ENCODE data around the gene SLC31A1.
"Not testable (repeated sequence)": the region's sequence is repeated elsewhere in the genome, so short reads cannot be mapped to it uniquely, and the experiment has no call there.

SLC31A1 gene

GRCh38 chr9:113221800-113222481, 597 bp downstream of the SLC31A1 start:
- DNase-seq: no peak

DNA sequence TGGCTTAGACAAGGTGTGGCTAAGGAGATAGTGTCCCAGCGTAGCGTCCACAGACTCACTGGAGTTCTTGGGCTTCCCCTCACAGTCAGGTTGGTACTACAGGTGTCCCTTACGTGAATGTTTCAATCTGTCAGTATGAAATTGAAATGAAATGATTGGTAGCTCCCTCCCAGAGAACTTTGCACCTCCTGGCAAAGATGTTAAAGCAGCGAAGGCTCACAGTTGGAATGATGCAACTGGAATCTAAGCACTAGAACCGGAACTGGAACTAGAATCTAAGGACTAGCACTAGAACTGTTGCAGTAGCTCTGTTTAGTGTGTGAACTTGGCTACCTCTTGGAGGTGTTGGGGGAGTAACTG, 1.1 kb downstream of the SLC31A1 start:
- DNase-seq: no peak

DNA sequence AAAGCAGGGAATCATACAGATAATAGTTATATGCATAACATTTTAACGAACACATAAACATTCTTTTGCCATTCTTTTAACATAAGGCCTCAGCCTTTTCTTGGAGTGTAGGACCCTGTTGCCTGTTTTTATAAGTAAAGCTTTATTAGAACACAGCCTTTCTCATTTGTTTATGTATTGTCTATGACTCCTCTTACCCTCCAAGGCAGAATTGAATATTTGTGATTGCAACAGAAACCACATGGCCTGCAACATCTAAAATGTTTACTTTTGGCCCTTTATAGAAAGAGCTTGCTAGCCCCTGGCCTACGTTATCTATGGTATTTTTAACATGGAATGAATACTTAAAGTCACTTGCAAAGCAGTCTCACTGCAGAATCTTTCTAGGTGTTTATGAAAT, 2.6 kb downstream of the SLC31A1 start:
- DNase-seq: no peak

DNA sequence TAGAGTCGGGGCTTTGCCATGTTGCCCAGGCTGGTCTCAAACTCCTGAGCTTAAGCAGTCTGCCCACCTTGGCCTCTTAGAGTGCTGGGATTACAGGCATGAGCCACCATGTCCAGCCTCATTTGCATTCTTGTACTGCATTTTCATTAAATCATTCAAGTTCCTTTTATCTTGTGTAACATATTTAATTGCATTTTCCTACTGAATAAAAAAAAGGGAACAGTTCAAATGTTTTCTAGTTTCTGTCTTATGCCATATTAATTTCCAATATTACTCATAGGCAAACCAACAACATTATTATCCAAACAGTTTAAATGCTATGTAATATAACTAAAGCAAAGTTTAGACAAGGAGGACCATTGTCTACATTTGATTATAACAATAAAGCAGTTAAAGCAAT, 6.1 kb downstream of the SLC31A1 start:
- DNase-seq: no peak

GRCh38 chr9:113228130-113228665, 6.9 kb downstream of the SLC31A1 start:
- DNase-seq: no peak

DNA sequence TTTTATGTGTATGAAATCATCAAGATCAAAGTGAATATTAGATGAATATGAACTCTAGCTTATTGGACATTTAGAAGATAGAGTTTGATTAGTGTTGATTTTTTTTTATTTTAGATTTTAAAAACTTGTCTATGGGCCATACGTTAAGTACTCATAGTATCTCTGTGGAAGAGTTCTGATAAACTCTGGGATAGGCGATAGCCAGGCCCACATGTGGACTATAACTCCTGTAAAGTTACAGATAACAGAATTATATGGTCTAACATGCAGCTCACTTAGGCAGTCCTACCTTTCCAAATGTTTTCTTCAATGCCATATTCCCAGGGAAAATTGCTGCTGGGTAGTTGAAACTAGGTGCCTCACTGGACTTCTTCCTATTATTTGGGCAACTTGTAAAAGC, 10.4 kb downstream of the SLC31A1 start:
- DNase-seq: no peak

GRCh38 chr9:113235701-113236255, 14.4 kb downstream of the SLC31A1 start:
- not testable (repeated sequence) for DNase-seq

GRCh38 chr9:113237026-113237425, 15.7 kb downstream of the SLC31A1 start:
- DNase-seq: no peak

DNA sequence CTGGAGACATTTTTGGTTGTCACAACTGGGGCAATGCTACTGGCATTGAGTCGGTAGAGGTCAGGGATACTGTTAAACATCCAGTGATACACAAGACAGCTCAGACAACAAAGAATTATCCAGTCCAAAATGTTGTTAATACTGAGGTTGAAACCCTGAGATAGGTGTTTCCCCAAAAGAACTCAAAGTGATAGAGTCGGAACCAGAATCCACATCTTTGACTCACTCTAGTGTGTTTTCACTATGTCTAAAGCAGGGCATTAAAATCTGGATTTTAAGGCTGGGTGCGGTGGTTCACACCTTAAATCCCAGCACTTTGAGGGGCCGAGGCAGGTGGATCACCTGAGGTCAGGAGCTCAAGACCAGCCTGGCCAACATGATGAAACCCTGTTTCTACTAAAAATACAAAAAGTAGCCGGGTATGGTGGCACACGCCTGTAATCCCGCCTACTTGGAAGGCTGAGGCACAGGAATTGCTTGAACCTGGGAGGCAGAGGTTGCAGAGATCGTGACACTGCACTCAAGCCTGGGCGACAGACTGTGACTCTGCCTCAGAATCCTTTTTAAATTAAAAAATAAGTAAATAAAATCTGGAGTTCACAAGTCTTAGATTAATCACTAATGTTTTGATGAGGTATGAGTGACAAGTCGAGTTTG, 17.0 kb downstream of the SLC31A1 start:
- DNase-seq: no peak

GRCh38 chr9:113238859-113239232, 17.5 kb downstream of the SLC31A1 start:
- no peak for DNase-seq

DNA sequence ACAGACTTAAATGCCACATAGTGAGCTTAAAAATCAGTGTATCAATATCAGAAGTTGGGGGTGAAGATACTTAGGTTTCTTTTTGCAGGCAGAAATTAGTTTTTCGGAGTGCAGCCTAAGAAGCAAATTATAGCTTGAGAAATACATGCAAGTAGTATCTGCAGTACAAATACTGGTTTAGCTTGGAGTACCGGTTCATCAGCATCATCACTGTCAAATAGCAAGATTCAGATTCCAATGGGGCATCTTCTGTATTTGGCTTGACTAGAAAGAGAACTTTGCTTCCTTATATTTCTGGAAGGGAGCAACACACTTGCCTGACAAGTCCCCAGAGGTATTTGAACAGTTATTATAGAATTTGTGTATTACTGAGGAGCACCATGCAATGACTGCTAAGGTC, 19.8 kb downstream of the SLC31A1 start:
- no peak for DNase-seq

- DNase-seq: no peak
These were observed 23.2 kb downstream of the SLC31A1 start for GRCh38 chr9:113244556-113244955.

- no peak for DNase-seq
These were observed 24.6 kb downstream of the SLC31A1 start for GRCh38 chr9:113245894-113246293.

- no peak for DNase-seq
These were observed 25.6 kb downstream of the SLC31A1 start for GRCh38 chr9:113246928-113247327.

DNA sequence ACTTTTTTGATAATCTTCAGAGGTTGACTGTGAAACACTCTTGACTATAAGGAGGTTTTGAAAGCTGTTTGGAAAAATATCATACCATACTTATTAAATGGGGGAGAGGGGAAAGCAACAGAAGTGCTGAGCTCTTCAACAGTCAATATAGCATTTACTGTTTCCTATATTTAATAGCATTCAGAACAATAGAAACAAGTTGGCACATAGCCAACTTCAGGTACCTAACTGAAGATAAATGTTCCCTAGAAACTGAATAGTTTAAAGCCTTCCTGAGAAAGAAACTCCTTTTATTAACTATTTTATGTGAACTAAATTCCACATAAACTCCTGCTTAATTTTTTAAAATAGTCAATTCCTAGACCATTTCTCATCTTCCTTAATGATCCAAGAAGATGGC, 26.3 kb downstream of the SLC31A1 start:
- DNase-seq: no peak

GRCh38 chr9:113249661-113250060, 28.3 kb downstream of the SLC31A1 start:
- not testable (repeated sequence) for DNase-seq

DNA sequence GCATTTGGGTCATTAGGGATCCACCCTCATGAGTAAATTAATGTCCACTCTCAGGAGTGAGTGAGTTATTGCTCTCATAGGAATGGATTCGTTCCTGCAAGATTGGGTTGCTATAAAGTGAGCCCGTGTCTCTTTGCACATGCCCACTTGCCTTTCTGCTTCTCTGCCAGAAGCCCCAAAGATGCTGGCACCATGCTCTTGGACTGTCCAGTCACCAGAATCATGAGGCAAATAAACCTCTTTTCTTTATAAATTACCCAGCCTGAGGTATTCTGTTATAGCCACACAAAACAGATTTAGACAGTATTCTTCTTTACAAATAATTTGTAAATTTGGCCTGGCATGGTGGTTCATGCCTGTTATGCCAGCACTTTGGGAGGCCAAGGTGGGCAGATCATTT, 29.5 kb downstream of the SLC31A1 start:
- no peak for DNase-seq

DNA sequence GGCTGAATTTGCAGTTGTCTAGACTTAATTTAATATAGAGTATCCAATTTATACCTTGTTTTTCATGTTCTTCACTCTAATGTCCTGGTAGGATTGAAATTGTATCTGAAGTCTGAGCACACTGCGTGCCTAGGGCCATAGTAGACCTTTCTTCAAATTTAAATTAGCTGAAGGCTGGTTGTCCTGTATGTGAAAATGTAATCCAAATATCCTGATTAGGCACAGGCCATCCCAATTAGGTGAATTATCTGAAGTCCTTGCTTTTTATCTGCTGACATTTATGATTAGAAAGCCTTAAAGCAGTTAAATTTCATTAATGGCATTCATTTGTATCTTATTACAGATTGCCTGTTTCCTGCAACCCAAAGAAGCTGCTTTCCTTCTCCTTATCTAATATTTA, 33.6 kb downstream of the SLC31A1 start:
- DNase-seq: no peak

GRCh38 chr9:113255438-113255837, 34.1 kb downstream of the SLC31A1 start:
- DNase-seq: no peak

DNA sequence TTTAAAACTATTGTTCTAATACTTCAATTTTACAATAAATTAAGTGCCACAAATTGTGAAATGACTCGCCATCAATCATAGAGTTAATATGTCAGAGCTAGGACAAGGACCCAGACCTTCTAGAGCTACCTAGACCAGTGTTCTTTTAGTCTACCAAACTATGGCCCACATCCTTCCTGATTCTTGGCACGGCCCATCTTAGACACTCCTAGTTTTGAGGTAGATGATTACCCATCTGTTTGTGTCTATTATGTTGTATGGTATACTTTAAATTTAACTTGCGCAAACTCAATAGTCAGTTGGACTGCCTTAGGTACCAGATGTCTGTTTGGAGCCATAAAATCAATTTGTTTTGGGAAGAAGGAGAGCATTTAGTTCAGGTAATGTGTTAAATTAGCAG, 36.5 kb downstream of the SLC31A1 start:
- DNase-seq: no peak

DNA sequence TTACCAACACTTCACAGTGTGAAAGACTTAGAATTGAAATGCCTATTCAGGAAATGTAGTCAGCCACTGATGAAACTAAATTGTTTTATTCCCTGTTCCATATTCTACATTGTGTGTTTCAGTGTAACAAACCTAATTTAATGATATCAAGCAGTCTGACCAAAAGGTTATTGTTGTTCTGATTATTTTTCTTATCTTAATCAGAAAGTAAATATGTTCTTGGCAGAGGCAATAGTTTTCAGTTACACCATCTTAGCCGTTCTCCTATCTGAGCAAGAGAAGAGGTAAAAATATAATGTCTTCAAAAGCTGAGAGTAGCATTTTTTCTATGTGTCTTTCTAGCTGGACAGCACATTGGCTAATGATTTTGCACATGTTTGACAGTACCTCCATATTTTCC, 36.9 kb downstream of the SLC31A1 start:
- DNase-seq: no peak

GRCh38 chr9:113261917-113262671, 40.8 kb downstream of the SLC31A1 start:
- no peak for DNase-seq

DNA sequence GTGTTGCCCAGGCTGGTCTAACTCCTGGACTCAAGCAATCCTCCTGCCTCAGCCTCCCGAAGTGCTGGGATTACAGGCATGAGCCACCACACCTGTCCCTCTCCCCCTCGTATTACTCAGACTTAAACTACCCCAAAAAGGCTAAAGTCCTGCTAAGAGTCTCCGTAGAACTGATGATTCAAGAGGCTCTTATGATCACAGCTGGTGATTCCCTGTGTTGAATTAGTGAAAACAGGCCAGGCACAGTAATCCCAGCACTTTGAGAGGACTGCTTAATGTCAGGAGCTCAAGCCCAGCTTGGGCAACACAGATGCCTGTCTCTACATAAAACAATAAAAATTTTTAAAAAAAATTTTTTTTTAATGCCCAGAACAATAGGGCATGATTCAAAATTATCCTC, 44.8 kb downstream of the SLC31A1 start:
- DNase-seq: no peak

All from NCI-H1694 treated with DMSO at 0.1 percent for 48 hours (cell line).